ENCODE measurements around the gene RAB27B. TPM values are rescaled to one million over a fixed set of nuclear protein-coding genes. Genes with fewer than 3 reads are reported as not detected.

Gene RAB27B
- total RNA-seq, 4 donors from 2014 or later: 0.32 to 1.8 (median 0.76) TPM

DNA sequence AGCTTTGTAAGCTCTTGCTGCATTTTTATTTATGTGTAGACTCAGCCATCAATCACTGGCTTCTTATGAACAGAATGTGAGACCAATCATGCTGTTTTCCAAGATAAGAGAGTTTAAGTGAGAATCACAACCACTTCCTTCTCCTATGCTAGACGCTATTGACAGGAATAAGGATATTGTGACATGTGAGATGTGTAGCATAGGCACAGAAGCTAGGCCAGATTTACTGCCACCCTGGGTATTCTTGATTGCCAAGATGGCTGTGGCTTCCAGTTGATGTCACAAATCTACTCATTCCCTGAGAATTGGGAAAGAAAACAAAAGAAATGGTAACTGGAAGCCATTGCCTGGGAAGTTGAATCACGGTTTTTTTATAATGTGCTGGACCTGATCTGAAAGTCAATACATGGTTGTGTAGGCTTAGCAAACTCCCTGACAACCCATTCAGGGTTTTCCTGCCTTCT, 49.9 kb downstream of the RAB27B start:
- DNase-seq (ENCODE audit: low spot score) (no peak), ATAC-seq (ENCODE audit: low FRiP score) (no peak)
- TF ChIP-seq, protein P1, sequence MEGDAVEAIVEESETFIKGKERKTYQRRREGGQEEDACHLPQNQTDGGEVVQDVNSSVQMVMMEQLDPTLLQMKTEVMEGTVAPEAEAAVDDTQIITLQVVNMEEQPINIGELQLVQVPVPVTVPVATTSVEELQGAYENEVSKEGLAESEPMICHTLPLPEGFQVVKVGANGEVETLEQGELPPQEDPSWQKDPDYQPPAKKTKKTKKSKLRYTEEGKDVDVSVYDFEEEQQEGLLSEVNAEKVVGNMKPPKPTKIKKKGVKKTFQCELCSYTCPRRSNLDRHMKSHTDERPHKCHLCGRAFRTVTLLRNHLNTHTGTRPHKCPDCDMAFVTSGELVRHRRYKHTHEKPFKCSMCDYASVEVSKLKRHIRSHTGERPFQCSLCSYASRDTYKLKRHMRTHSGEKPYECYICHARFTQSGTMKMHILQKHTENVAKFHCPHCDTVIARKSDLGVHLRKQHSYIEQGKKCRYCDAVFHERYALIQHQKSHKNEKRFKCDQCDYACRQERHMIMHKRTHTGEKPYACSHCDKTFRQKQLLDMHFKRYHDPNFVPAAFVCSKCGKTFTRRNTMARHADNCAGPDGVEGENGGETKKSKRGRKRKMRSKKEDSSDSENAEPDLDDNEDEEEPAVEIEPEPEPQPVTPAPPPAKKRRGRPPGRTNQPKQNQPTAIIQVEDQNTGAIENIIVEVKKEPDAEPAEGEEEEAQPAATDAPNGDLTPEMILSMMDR (IDR thresholded peaks at IDR 0.05): no peak

DNA sequence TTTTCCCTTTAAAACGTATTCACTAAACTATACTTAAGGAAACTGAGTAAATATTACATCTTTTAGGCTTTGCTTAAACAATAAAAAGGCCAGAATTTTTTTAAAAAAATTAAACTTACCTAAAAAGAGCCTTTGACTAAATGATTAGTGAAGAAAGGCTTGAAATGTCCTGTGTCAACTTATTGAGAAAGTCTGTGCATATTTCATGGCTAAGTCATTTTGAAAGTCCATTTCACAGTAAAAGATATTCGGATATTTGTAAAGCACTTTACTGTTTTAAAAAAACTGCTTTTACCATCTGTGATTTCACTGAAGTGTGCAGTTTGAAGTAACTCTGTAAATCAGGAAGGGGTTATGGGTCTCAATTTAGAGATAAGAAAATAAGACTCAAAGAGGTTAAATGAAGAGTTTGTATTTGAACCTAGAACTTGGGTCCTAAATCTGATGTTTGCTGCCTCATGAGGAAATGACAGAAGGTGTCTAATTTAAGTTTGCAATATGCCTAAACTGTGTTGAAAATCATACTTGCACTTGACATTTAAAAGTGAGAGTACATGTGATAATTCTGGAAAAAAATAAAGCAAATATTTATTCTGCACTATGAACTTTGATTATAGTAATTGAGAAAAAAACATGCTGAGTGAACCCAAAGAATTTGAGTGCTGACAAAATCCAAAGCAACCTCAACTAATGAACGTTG, 50.5 kb downstream of the RAB27B start:
- TF ChIP-seq, protein P1 (IDR thresholded peaks at IDR 0.05): no peak
- DNase-seq (ENCODE audit: low spot score) (no peak), ATAC-seq (ENCODE audit: low FRiP score) (no peak)

DNA sequence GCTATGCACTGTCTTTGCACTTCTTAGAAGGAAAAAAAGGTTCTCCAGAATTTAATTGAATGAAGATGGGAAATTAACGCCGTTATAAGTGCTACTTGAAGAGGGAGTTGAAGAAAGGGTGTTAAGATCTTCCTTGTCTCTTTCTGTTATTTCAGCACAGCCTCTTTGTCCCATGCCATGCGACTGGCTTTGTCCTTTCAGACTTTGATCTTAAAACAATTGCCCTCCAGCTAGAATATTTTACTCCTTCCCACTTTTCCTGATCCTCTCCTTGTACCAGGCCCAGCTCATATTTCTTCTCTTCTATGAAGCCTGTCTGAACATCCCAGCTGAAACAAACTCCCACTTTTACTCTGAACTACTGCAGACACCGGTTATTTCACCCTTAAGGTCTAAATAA, 51.4 kb downstream of the RAB27B start:
- DNase-seq (ENCODE audit: low spot score) (no peak), ATAC-seq (ENCODE audit: low FRiP score) (no peak)
- TF ChIP-seq, protein P1 (IDR thresholded peaks at IDR 0.05): no peak

DNA sequence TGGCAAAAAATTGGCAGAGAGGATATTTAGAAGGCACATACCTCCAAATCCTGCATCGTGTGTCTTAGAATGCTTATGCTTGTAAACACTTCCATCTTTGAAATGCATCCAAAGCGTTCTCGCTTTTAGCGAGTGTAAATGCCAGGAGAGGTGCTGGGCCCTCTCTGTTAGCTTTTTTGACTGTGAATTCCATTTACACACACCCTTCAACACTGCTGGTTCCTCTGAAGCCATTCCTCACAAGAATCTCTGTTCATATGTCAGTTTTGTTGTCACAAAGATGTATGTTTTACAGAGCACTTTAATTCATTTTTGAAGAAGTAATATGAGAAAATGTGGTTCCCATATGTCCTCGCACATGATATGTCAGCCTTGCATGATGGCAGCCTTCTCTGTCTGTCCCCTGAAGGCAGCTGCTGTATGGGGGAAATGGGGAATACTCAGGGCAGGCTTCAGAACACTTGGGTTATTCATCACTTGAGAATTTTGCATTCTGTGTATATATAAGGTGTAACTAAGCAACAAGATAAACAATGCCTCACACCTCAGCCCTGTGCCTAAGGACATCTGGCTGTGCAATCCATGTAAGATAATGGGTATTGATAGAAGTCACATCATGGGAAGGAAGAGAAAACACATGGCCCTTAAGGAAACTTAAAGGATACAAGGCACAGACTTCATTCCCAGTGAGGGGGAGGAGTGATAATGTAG, 52.3 kb downstream of the RAB27B start:
- TF ChIP-seq, protein P1 (IDR thresholded peaks at IDR 0.05): no peak
- DNase-seq (ENCODE audit: low spot score) (no peak), ATAC-seq (ENCODE audit: low FRiP score) (peak; percentile 41)

DNA sequence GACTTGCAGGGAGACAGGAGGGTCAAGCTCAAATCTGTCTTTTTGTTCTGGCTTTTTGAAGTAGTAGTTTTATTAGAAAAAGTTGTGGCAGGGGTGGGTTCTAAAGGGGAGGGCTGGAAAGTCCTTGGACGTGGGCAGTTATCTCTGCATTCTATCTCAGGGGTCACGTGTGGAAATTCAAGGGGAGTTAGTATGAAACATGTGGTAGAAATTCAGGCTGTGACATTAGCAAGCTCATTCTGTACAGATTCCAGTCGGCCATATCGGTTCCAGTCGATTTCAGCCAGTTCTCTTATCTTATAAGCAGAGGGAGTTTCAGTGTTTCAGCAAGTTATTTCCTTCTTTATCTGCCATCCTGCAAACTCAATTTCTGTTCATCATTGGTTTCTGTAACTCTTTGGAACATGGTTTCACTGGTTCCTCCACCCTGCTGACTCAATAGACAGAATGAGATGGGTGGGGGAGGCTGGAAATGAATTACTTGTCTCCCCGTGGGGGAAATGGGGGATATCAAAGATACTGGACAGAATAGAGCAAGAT, 53.0 kb downstream of the RAB27B start:
- DNase-seq (ENCODE audit: low spot score): no peak
- TF ChIP-seq, protein P1 (IDR thresholded peaks at IDR 0.05): no peak
- peak; percentile 49 for ATAC-seq (ENCODE audit: low FRiP score)

DNA sequence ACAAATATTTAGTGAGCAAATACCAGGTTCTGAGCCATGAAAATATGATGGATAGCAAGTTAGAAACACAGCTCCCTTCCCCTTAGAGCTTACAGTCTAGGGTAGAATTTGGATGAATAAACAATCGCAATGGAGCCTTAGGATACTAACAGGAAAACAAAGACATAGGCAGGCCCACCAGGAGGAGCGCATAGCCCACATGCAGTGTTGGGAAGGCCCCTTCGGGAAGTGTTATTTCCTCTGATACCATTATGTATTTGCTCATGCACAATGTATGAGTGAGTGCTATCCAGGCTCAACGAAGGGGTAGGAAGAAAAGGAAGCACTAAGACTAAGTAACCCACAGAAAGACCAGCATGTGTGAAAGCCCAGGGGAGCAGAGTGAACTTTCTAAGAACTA, 54.0 kb downstream of the RAB27B start:
- no peak for ATAC-seq (ENCODE audit: low FRiP score)

More for the DNA sequence above, 54.0 kb downstream of the RAB27B start:
- no peak for DNase-seq (ENCODE audit: low spot score)
- TF ChIP-seq, protein P1 (IDR thresholded peaks at IDR 0.05): no peak

Measured in omental fat pad (tissue), 4 donors.